Measurements from ENCODE around the gene ZNF276. TPM values are rescaled to one million over a fixed set of nuclear protein-coding genes. Genes with fewer than 3 reads are reported as not detected.

The ZNF276 gene
- total RNA-seq, 1 experiment from 2014 or later = 37.2 TPM

- DNase-seq (ENCODE audit: low spot score) = peak; percentile 68
- TF ChIP-seq EZH2 (IDR thresholded peaks at IDR 0.05; ENCODE audit: borderline replicate concordance, low read depth, low read length, poor library complexity, severe bottlenecking) = no peak
- no peak for TF ChIP-seq CTCF (conservative IDR thresholded peaks at IDR 0.05; ENCODE audit: low read depth, low read length)
- Histone ChIP-seq H3K27ac (ENCODE audit: low read depth, low read length, poor library complexity, severe bottlenecking) (peak overlapping the region; percentile 93), H3K27me3 (replicated peaks; ENCODE audit: insufficient read depth, low read depth, low read length, poor library complexity) (no peaks in the 10 kb centered on the region), H3K4me1 (ENCODE audit: insufficient read depth, low read length, poor library complexity, severe bottlenecking) (peaks cover 17% of the 10 kb centered on the region), H3K9me3 (ENCODE audit: low read depth, low read length, poor library complexity, severe bottlenecking) (no peaks in the 10 kb centered on the region), H3K36me3 (ENCODE audit: insufficient read depth, low read length, poor library complexity, severe bottlenecking) (peaks cover 39% of the 10 kb centered on the region), H3K4me3 (ENCODE audit: low read depth, low read length, poor library complexity, severe bottlenecking) (peak overlapping the region; percentile 96)
- CTCF ChIA-PET = no interaction called here
- no TSS peak for BruUV-seq (replicated peaks)
- POLR2A ChIA-PET (ENCODE audit: low non-redundant PET) = no interaction called here
- intact Hi-C loops (cut with micrococcal nuclease; ENCODE audit: unreplicated experiment) = no loop called here
Measured at GRCh38 chr16:89722392-89723278, 1.3 kb downstream of the ZNF276 start.

DNA sequence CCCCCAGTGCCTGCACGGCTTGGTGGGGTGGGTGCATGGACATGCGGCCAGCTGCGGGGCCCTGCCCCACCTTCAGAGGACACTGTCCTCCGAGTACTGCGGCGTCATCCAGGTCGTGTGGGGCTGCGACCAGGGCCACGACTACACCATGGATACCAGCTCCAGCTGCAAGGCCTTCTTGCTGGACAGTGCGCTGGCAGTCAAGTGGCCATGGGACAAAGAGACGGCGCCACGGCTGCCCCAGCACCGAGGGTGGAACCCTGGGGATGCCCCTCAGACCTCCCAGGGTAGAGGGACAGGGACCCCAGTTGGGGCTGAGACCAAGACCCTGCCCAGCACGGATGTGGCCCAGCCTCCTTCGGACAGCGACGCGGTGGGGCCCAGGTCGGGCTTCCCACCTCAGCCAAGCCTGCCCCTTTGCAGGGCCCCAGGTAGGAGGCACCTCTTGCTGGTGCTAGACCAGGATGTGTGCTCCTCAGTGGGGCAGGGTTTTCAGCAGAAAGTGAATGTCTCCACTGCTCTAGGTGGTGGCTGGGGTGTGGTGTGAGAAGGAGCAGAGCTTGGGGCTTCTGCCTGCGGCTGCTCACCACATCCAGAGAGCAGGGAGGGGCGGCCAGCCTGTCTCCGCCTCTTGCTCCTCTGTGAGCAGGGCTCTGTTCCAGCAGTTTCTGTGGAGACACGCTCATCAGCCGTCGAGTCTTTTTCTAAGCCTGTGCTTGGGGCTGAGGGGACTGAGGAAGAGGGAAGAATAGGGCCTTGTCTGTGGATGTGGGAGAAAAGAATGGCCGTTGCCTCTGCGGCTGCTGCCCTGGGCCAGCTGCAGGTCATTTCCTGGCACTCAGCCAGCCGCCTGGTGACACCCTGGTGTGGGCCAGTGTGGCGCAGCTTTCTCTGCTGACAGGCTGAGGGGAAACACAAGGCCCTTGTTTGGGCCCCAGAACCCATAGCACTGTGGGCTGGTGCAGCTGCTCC lies 2.2 kb downstream of the ZNF276 start:
- ChIA-PET CTCF (no interaction called here), POLR2A (ENCODE audit: low non-redundant PET) (interaction anchor here (0.6 kb wide), 1 partner anchor 21 kb away, joined by 3 read pairs; no protein-coding TSS in a partner anchor)
- peaks cover 17% of the 10 kb centered on the region for H3K4me1 ChIP-seq (ENCODE audit: insufficient read depth, low read length, poor library complexity, severe bottlenecking)
- intact Hi-C loops (cut with micrococcal nuclease; ENCODE audit: unreplicated experiment) = no loop called here
- TF ChIP-seq EZH2 (IDR thresholded peaks at IDR 0.05; ENCODE audit: borderline replicate concordance, low read depth, low read length, poor library complexity, severe bottlenecking) (no peak), CTCF (conservative IDR thresholded peaks at IDR 0.05; ENCODE audit: low read depth, low read length) (no peak)
- H3K36me3 ChIP-seq (ENCODE audit: insufficient read depth, low read length, poor library complexity, severe bottlenecking) = peaks cover 39% of the 10 kb centered on the region
- no peaks in the 10 kb centered on the region for H3K27me3 ChIP-seq (replicated peaks; ENCODE audit: insufficient read depth, low read depth, low read length, poor library complexity)
- peak overlapping the region; percentile 37 for H3K27ac ChIP-seq (ENCODE audit: low read depth, low read length, poor library complexity, severe bottlenecking)
- no peaks in the 10 kb centered on the region for H3K9me3 ChIP-seq (ENCODE audit: low read depth, low read length, poor library complexity, severe bottlenecking)
- no TSS peak for BruUV-seq (replicated peaks)
- H3K4me3 ChIP-seq (ENCODE audit: low read depth, low read length, poor library complexity, severe bottlenecking) = no peak overlapping the region
- DNase-seq (ENCODE audit: low spot score) = peak; percentile 56

DNA sequence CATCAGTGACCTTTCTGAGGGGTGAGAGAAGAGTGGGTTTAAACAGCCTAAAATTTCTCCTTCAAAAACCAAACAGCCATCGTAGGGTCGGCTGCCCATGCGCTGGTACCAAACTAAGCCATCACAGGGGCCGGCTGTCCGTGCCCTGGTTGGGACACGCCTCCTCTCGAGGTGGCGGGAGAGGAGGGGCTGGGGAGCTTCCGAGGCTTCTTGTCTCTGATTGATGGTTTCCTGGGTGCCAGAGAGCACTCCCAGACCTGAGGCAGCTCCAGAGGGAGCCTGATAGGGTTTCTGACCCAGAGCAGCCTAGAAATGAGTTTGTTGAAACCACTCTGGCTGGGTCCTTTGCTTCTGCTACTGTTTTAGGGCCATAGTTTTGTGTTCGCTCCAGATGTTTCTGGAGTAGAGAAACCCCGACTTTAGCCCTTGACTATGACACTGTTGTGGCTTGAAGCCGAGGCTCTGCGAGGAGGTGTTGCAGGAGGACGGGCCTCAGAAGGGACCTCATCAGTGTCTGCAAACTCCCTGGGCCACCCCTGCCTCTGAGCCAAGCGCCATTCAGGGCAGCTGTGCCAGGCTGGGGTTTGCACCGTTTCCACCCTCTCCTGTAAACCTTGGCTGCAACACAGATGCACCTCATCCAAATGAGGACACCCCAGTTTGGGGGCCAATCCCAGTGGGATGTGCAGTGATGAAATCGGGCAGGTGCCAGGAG lies 6.2 kb downstream of the ZNF276 start:
- peaks cover 13% of the 10 kb centered on the region for H3K4me1 ChIP-seq (ENCODE audit: insufficient read depth, low read length, poor library complexity, severe bottlenecking)
- peaks cover 69% of the 10 kb centered on the region for H3K36me3 ChIP-seq (ENCODE audit: insufficient read depth, low read length, poor library complexity, severe bottlenecking)
- ChIA-PET CTCF (no interaction called here), POLR2A (ENCODE audit: low non-redundant PET) (no interaction called here)
- TF ChIP-seq EZH2 (IDR thresholded peaks at IDR 0.05; ENCODE audit: borderline replicate concordance, low read depth, low read length, poor library complexity, severe bottlenecking) (no peak), CTCF (conservative IDR thresholded peaks at IDR 0.05; ENCODE audit: low read depth, low read length) (no peak)
- no peak for DNase-seq (ENCODE audit: low spot score)
- H3K4me3 ChIP-seq (ENCODE audit: low read depth, low read length, poor library complexity, severe bottlenecking) = no peak overlapping the region
- BruUV-seq (replicated peaks) = no TSS peak
- no peaks in the 10 kb centered on the region for H3K9me3 ChIP-seq (ENCODE audit: low read depth, low read length, poor library complexity, severe bottlenecking)
- intact Hi-C loops (cut with micrococcal nuclease; ENCODE audit: unreplicated experiment) = no loop called here
- H3K27ac ChIP-seq (ENCODE audit: low read depth, low read length, poor library complexity, severe bottlenecking) = no peak overlapping the region
- no peaks in the 10 kb centered on the region for H3K27me3 ChIP-seq (replicated peaks; ENCODE audit: insufficient read depth, low read depth, low read length, poor library complexity)
